Measurements from ENCODE around the gene CLHC1.

Gene CLHC1

DNA sequence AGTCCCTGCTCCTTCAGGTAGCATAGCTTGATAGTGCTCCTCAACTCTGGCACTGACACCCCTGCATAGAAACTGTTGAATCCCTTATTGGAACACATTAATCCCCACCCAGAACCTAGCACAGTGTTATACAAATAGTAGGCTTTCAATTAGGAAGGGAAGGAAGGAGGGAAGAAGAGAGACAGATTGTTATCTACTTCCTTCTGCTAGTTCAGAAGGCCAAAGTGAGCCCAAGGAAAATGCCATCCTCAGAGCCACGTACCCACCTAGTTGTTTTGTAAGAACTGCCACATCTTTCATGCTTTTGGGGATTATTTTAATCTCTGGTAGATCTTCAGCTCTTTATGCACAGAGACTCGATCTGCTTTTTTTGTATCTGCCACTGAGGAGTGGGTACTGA is 75.1 kb downstream of the CLHC1 start (continued):
- TF ChIP-seq ZFP69B (tag by site-specific recombination; IDR thresholded peaks at IDR 0.05) = no peak
- TF ChIP-seq ZNF654 (tag by site-specific recombination; IDR thresholded peaks at IDR 0.05; ENCODE audit: low read depth) = no peak
- TF ChIP-seq, protein P1, sequence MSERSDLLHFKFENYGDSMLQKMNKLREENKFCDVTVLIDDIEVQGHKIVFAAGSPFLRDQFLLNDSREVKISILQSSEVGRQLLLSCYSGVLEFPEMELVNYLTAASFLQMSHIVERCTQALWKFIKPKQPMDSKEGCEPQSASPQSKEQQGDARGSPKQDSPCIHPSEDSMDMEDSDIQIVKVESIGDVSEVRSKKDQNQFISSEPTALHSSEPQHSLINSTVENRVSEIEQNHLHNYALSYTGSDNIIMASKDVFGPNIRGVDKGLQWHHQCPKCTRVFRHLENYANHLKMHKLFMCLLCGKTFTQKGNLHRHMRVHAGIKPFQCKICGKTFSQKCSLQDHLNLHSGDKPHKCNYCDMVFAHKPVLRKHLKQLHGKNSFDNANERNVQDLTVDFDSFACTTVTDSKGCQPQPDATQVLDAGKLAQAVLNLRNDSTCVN (tag by site-specific recombination; optimal IDR thresholded peaks at IDR 0.05) = no peak
- no peak for TF ChIP-seq WT1 (tag by site-specific recombination; IDR thresholded peaks at IDR 0.05)
- TF ChIP-seq, protein P2, sequence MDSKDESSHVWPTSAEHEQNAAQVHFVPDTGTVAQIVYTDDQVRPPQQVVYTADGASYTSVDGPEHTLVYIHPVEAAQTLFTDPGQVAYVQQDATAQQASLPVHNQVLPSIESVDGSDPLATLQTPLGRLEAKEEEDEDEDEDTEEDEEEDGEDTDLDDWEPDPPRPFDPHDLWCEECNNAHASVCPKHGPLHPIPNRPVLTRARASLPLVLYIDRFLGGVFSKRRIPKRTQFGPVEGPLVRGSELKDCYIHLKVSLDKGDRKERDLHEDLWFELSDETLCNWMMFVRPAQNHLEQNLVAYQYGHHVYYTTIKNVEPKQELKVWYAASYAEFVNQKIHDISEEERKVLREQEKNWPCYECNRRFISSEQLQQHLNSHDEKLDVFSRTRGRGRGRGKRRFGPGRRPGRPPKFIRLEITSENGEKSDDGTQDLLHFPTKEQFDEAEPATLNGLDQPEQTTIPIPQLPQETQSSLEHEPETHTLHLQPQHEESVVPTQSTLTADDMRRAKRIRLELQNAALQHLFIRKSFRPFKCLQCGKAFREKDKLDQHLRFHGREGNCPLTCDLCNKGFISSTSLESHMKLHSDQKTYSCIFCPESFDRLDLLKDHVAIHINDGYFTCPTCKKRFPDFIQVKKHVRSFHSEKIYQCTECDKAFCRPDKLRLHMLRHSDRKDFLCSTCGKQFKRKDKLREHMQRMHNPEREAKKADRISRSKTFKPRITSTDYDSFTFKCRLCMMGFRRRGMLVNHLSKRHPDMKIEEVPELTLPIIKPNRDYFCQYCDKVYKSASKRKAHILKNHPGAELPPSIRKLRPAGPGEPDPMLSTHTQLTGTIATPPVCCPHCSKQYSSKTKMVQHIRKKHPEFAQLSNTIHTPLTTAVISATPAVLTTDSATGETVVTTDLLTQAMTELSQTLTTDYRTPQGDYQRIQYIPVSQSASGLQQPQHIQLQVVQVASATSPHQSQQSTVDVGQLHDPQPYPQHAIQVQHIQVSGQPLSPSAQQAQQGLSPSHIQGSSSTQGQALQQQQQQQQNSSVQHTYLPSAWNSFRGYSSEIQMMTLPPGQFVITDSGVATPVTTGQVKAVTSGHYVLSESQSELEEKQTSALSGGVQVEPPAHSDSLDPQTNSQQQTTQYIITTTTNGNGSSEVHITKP (tag by site-specific recombination; IDR thresholded peaks at IDR 0.05) = no peak

DNA sequence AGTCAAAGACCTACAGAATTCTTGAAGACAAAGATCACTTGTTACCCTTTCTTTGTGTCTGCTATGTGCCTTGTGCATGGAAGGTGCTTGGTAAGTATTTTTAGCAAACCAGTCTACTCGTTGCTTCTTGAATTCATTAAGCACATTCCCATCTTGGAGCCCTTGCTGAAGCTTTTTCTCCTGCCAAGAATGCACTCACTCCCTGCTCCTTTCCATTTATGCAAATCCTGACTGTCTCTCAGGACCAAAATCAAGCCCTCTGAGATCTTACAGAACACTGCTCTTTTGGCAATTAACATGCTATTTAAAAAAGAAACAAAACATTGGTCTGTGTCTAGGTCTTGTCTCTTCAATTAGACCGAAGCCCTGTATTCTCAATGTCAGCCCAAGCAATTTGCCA is 75.8 kb downstream of the CLHC1 start:
- H3K4me3 ChIP-seq (ENCODE audit: low read depth, low read length) = no peak overlapping the region
- TF ChIP-seq ZNF776 (tag by site-specific recombination; IDR thresholded peaks at IDR 0.05; ENCODE audit: borderline replicate concordance) = no peak
- no peak for TF ChIP-seq ZNF274 (IDR thresholded peaks at IDR 0.05; ENCODE audit: low read length)
- no peak for TF ChIP-seq ZNF274 (tag by site-specific recombination; IDR thresholded peaks at IDR 0.05; ENCODE audit: borderline replicate concordance)
- TF ChIP-seq, protein P3, sequence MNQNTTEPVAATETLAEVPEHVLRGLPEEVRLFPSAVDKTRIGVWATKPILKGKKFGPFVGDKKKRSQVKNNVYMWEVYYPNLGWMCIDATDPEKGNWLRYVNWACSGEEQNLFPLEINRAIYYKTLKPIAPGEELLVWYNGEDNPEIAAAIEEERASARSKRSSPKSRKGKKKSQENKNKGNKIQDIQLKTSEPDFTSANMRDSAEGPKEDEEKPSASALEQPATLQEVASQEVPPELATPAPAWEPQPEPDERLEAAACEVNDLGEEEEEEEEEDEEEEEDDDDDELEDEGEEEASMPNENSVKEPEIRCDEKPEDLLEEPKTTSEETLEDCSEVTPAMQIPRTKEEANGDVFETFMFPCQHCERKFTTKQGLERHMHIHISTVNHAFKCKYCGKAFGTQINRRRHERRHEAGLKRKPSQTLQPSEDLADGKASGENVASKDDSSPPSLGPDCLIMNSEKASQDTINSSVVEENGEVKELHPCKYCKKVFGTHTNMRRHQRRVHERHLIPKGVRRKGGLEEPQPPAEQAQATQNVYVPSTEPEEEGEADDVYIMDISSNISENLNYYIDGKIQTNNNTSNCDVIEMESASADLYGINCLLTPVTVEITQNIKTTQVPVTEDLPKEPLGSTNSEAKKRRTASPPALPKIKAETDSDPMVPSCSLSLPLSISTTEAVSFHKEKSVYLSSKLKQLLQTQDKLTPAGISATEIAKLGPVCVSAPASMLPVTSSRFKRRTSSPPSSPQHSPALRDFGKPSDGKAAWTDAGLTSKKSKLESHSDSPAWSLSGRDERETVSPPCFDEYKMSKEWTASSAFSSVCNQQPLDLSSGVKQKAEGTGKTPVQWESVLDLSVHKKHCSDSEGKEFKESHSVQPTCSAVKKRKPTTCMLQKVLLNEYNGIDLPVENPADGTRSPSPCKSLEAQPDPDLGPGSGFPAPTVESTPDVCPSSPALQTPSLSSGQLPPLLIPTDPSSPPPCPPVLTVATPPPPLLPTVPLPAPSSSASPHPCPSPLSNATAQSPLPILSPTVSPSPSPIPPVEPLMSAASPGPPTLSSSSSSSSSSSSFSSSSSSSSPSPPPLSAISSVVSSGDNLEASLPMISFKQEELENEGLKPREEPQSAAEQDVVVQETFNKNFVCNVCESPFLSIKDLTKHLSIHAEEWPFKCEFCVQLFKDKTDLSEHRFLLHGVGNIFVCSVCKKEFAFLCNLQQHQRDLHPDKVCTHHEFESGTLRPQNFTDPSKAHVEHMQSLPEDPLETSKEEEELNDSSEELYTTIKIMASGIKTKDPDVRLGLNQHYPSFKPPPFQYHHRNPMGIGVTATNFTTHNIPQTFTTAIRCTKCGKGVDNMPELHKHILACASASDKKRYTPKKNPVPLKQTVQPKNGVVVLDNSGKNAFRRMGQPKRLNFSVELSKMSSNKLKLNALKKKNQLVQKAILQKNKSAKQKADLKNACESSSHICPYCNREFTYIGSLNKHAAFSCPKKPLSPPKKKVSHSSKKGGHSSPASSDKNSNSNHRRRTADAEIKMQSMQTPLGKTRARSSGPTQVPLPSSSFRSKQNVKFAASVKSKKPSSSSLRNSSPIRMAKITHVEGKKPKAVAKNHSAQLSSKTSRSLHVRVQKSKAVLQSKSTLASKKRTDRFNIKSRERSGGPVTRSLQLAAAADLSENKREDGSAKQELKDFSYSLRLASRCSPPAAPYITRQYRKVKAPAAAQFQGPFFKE (tag by site-specific recombination; IDR thresholded peaks at IDR 0.05; ENCODE audit: borderline replicate concordance) = no peak
- TF ChIP-seq, protein P4, sequence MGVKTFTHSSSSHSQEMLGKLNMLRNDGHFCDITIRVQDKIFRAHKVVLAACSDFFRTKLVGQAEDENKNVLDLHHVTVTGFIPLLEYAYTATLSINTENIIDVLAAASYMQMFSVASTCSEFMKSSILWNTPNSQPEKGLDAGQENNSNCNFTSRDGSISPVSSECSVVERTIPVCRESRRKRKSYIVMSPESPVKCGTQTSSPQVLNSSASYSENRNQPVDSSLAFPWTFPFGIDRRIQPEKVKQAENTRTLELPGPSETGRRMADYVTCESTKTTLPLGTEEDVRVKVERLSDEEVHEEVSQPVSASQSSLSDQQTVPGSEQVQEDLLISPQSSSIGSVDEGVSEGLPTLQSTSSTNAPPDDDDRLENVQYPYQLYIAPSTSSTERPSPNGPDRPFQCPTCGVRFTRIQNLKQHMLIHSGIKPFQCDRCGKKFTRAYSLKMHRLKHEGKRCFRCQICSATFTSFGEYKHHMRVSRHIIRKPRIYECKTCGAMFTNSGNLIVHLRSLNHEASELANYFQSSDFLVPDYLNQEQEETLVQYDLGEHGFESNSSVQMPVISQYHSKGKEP (tag by site-specific recombination; IDR thresholded peaks at IDR 0.05) = no peak
- TF ChIP-seq, protein P5, sequence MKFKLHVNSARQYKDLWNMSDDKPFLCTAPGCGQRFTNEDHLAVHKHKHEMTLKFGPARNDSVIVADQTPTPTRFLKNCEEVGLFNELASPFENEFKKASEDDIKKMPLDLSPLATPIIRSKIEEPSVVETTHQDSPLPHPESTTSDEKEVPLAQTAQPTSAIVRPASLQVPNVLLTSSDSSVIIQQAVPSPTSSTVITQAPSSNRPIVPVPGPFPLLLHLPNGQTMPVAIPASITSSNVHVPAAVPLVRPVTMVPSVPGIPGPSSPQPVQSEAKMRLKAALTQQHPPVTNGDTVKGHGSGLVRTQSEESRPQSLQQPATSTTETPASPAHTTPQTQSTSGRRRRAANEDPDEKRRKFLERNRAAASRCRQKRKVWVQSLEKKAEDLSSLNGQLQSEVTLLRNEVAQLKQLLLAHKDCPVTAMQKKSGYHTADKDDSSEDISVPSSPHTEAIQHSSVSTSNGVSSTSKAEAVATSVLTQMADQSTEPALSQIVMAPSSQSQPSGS (tag by site-specific recombination; IDR thresholded peaks at IDR 0.05; ENCODE audit: low read depth) = no peak
- no peak for TF ChIP-seq ZNF510 (tag by site-specific recombination; IDR thresholded peaks at IDR 0.05; ENCODE audit: insufficient replicate concordance)
- no peak for TF ChIP-seq ZNF335 (tag by site-specific recombination; conservative IDR thresholded peaks at IDR 0.05)
- no peak for TF ChIP-seq ZBTB20 (tag by site-specific recombination; IDR thresholded peaks at IDR 0.05)
- ChIA-PET CTCF (interaction anchor here (0.8 to 1.5 kb wide), 3 partner anchors 12 to 86 kb away, joined by 4 to 8 read pairs (median 5); no protein-coding TSS in a partner anchor), POLR2A (interaction anchor here (0.6 kb wide), 2 partner anchors 106 to 1037 kb away, joined by 3 to 7 read pairs; partner anchors contain the start of gene RTN4)
- no peaks in the 10 kb centered on the region for H3K36me3 ChIP-seq (ENCODE audit: control insufficient read depth in 2 of 2, insufficient read depth in 1 of 2, low read length in 2 of 2)
- no peaks in the 10 kb centered on the region for H3K9me3 ChIP-seq (ENCODE audit: control insufficient read depth, insufficient read depth, low read depth, low read length)
- H3K27ac ChIP-seq (ENCODE audit: extremely low read depth, low read depth, low read length) = no peak overlapping the region
- H3K4me1 ChIP-seq (ENCODE audit: control insufficient read depth, insufficient read depth, low read length) = peaks cover 5% of the 10 kb centered on the region; the same call in 1 of the 2 replicates

All from HEK293 (cell line).